Urothelium cell line (cell line): ENCODE data around the gene SPATA31A7.
"Not testable (repeated sequence)": the region's sequence is repeated elsewhere in the genome, so short reads cannot be mapped to it uniquely, and the experiment has no call there.

Source experiments
- DNase-seq: peaks from one replicate; pipeline ENCODE4 v3.0.0; 2011; ENCODE audit warnings: low spot score, mixed read lengths
- FAIRE-seq: peaks from 2 replicates; lab custom pipeline; 2011; peaks lifted over from hg19 to GRCh38; lab: Jason Lieb, UNC

Gene SPATA31A7

GRCh38 chr9:61189736-61190135, at the start of gene SPATA31A7:
Gene SPATA31A7, plus strand, starts transcription at chr9:61190036. Its CDS starts 29 bp downstream, at chr9:61190065.
- DNase-seq, FAIRE-seq: not testable (repeated sequence)

DNA sequence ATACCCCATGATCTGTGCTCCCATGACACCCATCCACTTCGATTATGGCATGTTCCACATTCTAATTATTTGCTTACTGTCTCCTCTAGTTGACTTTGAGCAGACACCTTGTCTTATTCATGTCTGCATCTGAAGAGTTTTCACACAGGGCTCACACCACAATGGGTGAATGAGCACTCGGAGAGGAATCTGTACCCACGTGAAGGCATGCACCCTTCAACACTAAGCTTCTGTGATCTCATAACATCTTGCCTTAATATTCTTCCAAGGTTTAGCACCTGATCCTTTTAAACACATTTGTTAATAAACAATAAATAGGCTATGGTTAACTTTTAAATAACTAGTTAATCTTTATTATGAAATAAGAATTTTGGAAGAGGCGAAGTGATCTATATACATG, 36.6 kb downstream of the SPATA31A7 start:
- not testable (repeated sequence) for DNase-seq, FAIRE-seq
